Natural killer cell (primary cell): ENCODE measurements around the gene REXO5. TPM values are rescaled to one million over a fixed set of nuclear protein-coding genes. Genes with fewer than 3 reads are reported as not detected.

ENCODE experiments used
- ATAC-seq, 3 donors: fragments of 150-1000 bp in 2 of 3; fragments of 200-7000 bp in 1 of 3; cut with Tn5 transposase; 1 replicate in 1 of 3; 2 replicates in 2 of 3; pipeline ENCODE4 v1.10.0; 2021; ENCODE audit warnings: mild to moderate bottlenecking in 2 of 3, moderate library complexity in 2 of 3
- DNase-seq, 2 donors: peaks; one replicate each; pipeline versions ENCODE4 v3.0.0 to v3.0.0-alpha.2; 2013 to 2021; ENCODE audit warnings: mixed read lengths in 1 of 2
- H3K27ac ChIP-seq: one replicate; pipeline ENCODE4 v1.5.1; 2013; ENCODE audit warnings: mild to moderate bottlenecking, low read length
- H3K27me3 ChIP-seq: one replicate; pipeline ENCODE4 v1.6.1; 2013; ENCODE audit warnings: low read length; ENCODE audit not compliant: control insufficient read depth, insufficient read depth
- H3K36me3 ChIP-seq: one replicate; pipeline ENCODE4 v1.6.1; 2013; ENCODE audit warnings: low read length; ENCODE audit not compliant: control insufficient read depth, insufficient read depth
- H3K4me1 ChIP-seq: one replicate; pipeline ENCODE4 v1.6.1; 2013; ENCODE audit warnings: low read length; ENCODE audit not compliant: control insufficient read depth, insufficient read depth
- H3K4me3 ChIP-seq: one replicate; pipeline ENCODE4 v1.5.1; 2013; ENCODE audit warnings: low read length
- H3K9me3 ChIP-seq: one replicate; pipeline ENCODE4 v1.6.1; 2013; ENCODE audit warnings: low read length; ENCODE audit not compliant: control insufficient read depth, insufficient read depth
- H3K27ac Mint-ChIP-seq, 2 donors: one replicate each; pipeline ENCODE4 v1.8.0; 2022; ENCODE audit warnings: mild to moderate bottlenecking in 2 of 2, mixed read lengths in 2 of 2, moderate library complexity in 1 of 2
- H3K27me3 Mint-ChIP-seq, 2 donors: one replicate each; pipeline ENCODE4 v1.8.0; 2022; ENCODE audit warnings: low read depth in 2 of 2, mixed read lengths in 2 of 2
- H3K36me3 Mint-ChIP-seq: one replicate; pipeline ENCODE4 v1.8.0; 2022; ENCODE audit warnings: mixed read lengths
- H3K4me1 Mint-ChIP-seq, 2 donors: one replicate each; pipeline ENCODE4 v1.8.0; 2022; ENCODE audit warnings: mixed read lengths in 2 of 2
- H3K4me3 Mint-ChIP-seq: one replicate; pipeline ENCODE4 v1.8.0; 2022; ENCODE audit warnings: mild to moderate bottlenecking, moderate library complexity, mixed read lengths
- H3K9me3 Mint-ChIP-seq, 2 donors: one replicate each; pipeline ENCODE4 v1.8.0; 2022; ENCODE audit warnings: mixed read lengths in 2 of 2
- CTCF ChIP-seq: fragments of 200-600 bp; IDR thresholded peaks from one replicate; pipeline ENCODE4 v1.8.0; 2022; ENCODE audit warnings: antibody characterized with exemption
- WGBS: methylation state at CpG from one replicate; pipeline ENCODE4 v1.1.7; 2013; ENCODE audit warnings: missing lambda C conversion rate; ENCODE audit not compliant: insufficient coverage; 5-methylcytosine and 5-hydroxymethylcytosine counted together
- intact Hi-C: fragments of 100-400 bp; cut with micrococcal nuclease; formaldehyde crosslinking; loops from one replicate; pipeline ENCODE4 v1.14.2; 2022
- total RNA-seq, 4 donors: library from RNA; stranded (reverse); fragments of 120-200 nt in 1 of 4; gene quantifications; one replicate each; pipeline versions ENCODE4 v1.2.3 to v1.2.4, GENCODE V29; 2013 to 2022

REXO5 gene
- total RNA-seq, 3 donors from 2014 or later (not counting 1 experiment from before 2014, with no cell fraction given): 1.5 to 6.0 (median 1.7) TPM

- Histone ChIP-seq H3K9me3 (no peaks in the 10 kb centered on the region), H3K36me3 (peaks cover 4% of the 10 kb centered on the region), H3K27me3 (no peaks in the 10 kb centered on the region), H3K27ac (no peak overlapping the region), H3K4me1 (no peaks in the 10 kb centered on the region), H3K4me3 (no peak overlapping the region)
- no peaks in the 10 kb centered on the region for H3K9me3 Mint-ChIP-seq
- no peak overlapping the region for H3K4me3 Mint-ChIP-seq
- intact Hi-C loops: no loop called here
- H3K36me3 Mint-ChIP-seq: no peaks in the 10 kb centered on the region
- DNase-seq (no peak), ATAC-seq (no peak)
- no peaks in the 10 kb centered on the region for H3K4me1 Mint-ChIP-seq
- H3K27me3 Mint-ChIP-seq: no peaks in the 10 kb centered on the region
- H3K27ac Mint-ChIP-seq: no peak overlapping the region
- TF ChIP-seq CTCF: no peak
Measured at GRCh38 chr16:20784204-20784603, 22.1 kb upstream of the REXO5 start.

GRCh38 chr16:20789130-20789529, 17.2 kb upstream of the REXO5 start:
- H3K4me1 ChIP-seq: no peaks in the 10 kb centered on the region
- intact Hi-C loops: no loop called here
- ATAC-seq: no peak

DNA sequence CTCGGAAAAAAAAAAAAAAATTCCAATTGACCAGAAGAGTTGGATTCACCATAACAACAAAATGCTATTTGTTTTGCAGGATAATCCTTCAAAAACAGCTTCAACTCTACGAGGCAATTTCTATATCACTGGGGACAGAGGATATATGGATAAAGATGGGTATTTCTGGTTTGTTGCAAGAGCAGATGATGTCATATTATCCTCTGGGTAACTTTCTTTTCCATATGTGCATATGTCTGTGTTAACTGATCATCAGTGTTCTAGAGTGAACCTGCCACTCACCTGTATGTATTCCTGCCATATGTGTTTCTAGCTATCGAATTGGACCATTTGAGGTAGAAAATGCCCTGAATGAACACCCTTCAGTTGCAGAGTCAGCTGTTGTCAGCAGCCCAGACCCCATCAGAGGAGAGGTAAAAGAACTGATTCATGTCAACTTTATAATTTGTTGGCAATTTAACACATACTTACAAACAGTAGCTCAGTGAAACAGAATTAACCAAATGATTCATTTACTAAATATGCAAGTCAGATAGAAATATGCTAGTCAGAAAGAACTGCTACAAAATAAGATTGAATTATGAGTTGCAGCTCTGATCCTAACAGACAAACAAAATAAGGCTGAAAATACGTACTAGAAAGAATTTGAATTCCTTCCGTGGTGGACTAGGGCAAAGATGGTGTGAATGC, 14.3 kb upstream of the REXO5 start:
- no peaks in the 10 kb centered on the region for H3K27me3 Mint-ChIP-seq
- no peak overlapping the region for H3K27ac Mint-ChIP-seq
- intact Hi-C loops: no loop called here
- no peaks in the 10 kb centered on the region for H3K4me1 ChIP-seq
- H3K36me3 ChIP-seq: no peaks in the 10 kb centered on the region
- no peaks in the 10 kb centered on the region for H3K36me3 Mint-ChIP-seq
- H3K9me3 Mint-ChIP-seq: no peaks in the 10 kb centered on the region
- no peak overlapping the region for H3K4me3 Mint-ChIP-seq
- DNase-seq (no peak), ATAC-seq (no peak)
- H3K27me3 ChIP-seq: no peaks in the 10 kb centered on the region
- no peaks in the 10 kb centered on the region for H3K9me3 ChIP-seq
- no peak overlapping the region for H3K4me3 ChIP-seq
- no peak for TF ChIP-seq CTCF
- 98% methylated on average over 4 of the region's 5 CpGs for WGBS
- no peak overlapping the region for H3K27ac ChIP-seq
- no peaks in the 10 kb centered on the region for H3K4me1 Mint-ChIP-seq

More at GRCh38 chr16:20789130-20789529, 17.2 kb upstream of the REXO5 start:
- Histone ChIP-seq H3K36me3 (no peaks in the 10 kb centered on the region), H3K9me3 (no peaks in the 10 kb centered on the region), H3K27ac (no peak overlapping the region), H3K4me3 (no peak overlapping the region), H3K27me3 (no peaks in the 10 kb centered on the region)
- no peak for DNase-seq
- Mint-ChIP-seq H3K27ac (no peak overlapping the region), H3K27me3 (no peaks in the 10 kb centered on the region), H3K9me3 (no peaks in the 10 kb centered on the region), H3K4me1 (no peaks in the 10 kb centered on the region), H3K36me3 (no peaks in the 10 kb centered on the region), H3K4me3 (no peak overlapping the region)
- no peak for TF ChIP-seq CTCF

- no peak overlapping the region for H3K27ac ChIP-seq
- H3K4me3 Mint-ChIP-seq: no peak overlapping the region
- H3K4me3 ChIP-seq: no peak overlapping the region
- TF ChIP-seq CTCF: no peak
- H3K27me3 Mint-ChIP-seq: no peaks in the 10 kb centered on the region
- no peaks in the 10 kb centered on the region for H3K4me1 ChIP-seq
- DNase-seq: peak in 1 of 2 donors; percentile 16
- no peaks in the 10 kb centered on the region for H3K4me1 Mint-ChIP-seq
- H3K27me3 ChIP-seq: no peaks in the 10 kb centered on the region
- H3K27ac Mint-ChIP-seq: no peak overlapping the region
- no peaks in the 10 kb centered on the region for H3K9me3 Mint-ChIP-seq
- no peaks in the 10 kb centered on the region for H3K36me3 ChIP-seq
- 34% methylated on average over 2 of the region's 2 CpGs for WGBS
- H3K9me3 ChIP-seq: no peaks in the 10 kb centered on the region
- intact Hi-C loops: no loop called here
- H3K36me3 Mint-ChIP-seq: no peaks in the 10 kb centered on the region
- no peak for ATAC-seq
Measured at GRCh38 chr16:20798364-20798763, 8.0 kb upstream of the REXO5 start.
